Activated CD8-positive, alpha-beta T cell treated with anti-CD3 and anti-CD28 coated beads, Interleukin-2, amount 10 ng/mL, durations not matched to agents 7 days and 5 days (primary cell): ENCODE data around the gene ASS1. TPM values are rescaled to one million over a fixed set of nuclear protein-coding genes. Genes with fewer than 3 reads are reported as not detected.

Experiments
- ATAC-seq: fragments of 150-1000 bp; cut with Tn5 transposase; one replicate; pipeline ENCODE4 v1.10.0; 2021; ENCODE audit warnings: moderate library complexity
- CTCF ChIA-PET: fragments of 350-600 bp; sonication (Branson Sonifier 250); formaldehyde crosslinking; loops from one replicate; lab custom pipeline; 2021; ENCODE audit warnings: antibody characterized with exemption; lab: Charles Lee
- POLR2A ChIA-PET: fragments of 350-600 bp; sonication (Branson Sonifier 250); formaldehyde crosslinking; loops from one replicate; lab custom pipeline; 2021; ENCODE audit warnings: antibody characterized with exemption; lab: Charles Lee
- DNase-seq: peaks from one replicate; pipeline ENCODE4 v3.0.0-alpha.2; 2020
- H3K27ac Mint-ChIP-seq: one replicate; pipeline ENCODE4 v1.8.0; 2021; ENCODE audit warnings: mild to moderate bottlenecking, mixed read lengths
- H3K27me3 Mint-ChIP-seq: one replicate; pipeline ENCODE4 v1.8.0; 2021; ENCODE audit warnings: low read depth, mixed read lengths
- H3K36me3 Mint-ChIP-seq: one replicate; pipeline ENCODE4 v1.8.0; 2021; ENCODE audit warnings: low read depth, mixed read lengths
- H3K4me1 Mint-ChIP-seq: one replicate; pipeline ENCODE4 v1.8.0; 2021; ENCODE audit warnings: low read depth, mixed read lengths
- H3K4me3 Mint-ChIP-seq: one replicate; pipeline ENCODE4 v1.8.0; 2021; ENCODE audit warnings: mild to moderate bottlenecking, mixed read lengths
- H3K9me3 Mint-ChIP-seq: one replicate; pipeline ENCODE4 v1.8.0; 2022; ENCODE audit warnings: mixed read lengths; ENCODE audit not compliant: insufficient read depth
- total RNA-seq, 2 experiments: library from RNA; stranded (reverse); gene quantifications; one replicate each; pipeline ENCODE4 v1.2.3, GENCODE V29; 2021

The ASS1 gene
- total RNA-seq, 2 experiments from 2014 or later = 1.8 to 3.1 TPM

- ChIA-PET POLR2A (no interaction called here), CTCF (no interaction called here)
- Mint-ChIP-seq H3K4me3 (no peak overlapping the region), H3K4me1 (no peaks in the 10 kb centered on the region), H3K27ac (no peak overlapping the region), H3K9me3 (no peaks in the 10 kb centered on the region), H3K27me3 (no peaks in the 10 kb centered on the region), H3K36me3 (no peaks in the 10 kb centered on the region)
- DNase-seq = no peak
- ATAC-seq = no peak
These were observed 77.6 kb downstream of the ASS1 start for GRCh38 chr9:130522233-130522808.

GRCh38 chr9:130523921-130524320 lies 79.2 kb downstream of the ASS1 start:
- POLR2A ChIA-PET = no interaction called here
- ATAC-seq = no peak
- no peaks in the 10 kb centered on the region for H3K27me3 Mint-ChIP-seq

GRCh38 chr9:130526193-130526853 lies 81.6 kb downstream of the ASS1 start:
- Mint-ChIP-seq H3K4me1 (no peaks in the 10 kb centered on the region), H3K4me3 (no peak overlapping the region), H3K27ac (no peak overlapping the region), H3K9me3 (no peaks in the 10 kb centered on the region), H3K27me3 (peaks cover 3% of the 10 kb centered on the region), H3K36me3 (no peaks in the 10 kb centered on the region)
- POLR2A ChIA-PET = no interaction called here
- DNase-seq = no peak
- CTCF ChIA-PET = no interaction called here
- no peak for ATAC-seq

More at GRCh38 chr9:130523921-130524320, 79.2 kb downstream of the ASS1 start:
- H3K36me3 Mint-ChIP-seq = no peaks in the 10 kb centered on the region
- no peak overlapping the region for H3K4me3 Mint-ChIP-seq
- CTCF ChIA-PET = no interaction called here
- no peak for DNase-seq
- no peaks in the 10 kb centered on the region for H3K9me3 Mint-ChIP-seq
- H3K27ac Mint-ChIP-seq = no peak overlapping the region
- no peaks in the 10 kb centered on the region for H3K4me1 Mint-ChIP-seq

- no peak overlapping the region for H3K4me3 Mint-ChIP-seq
- H3K9me3 Mint-ChIP-seq = no peaks in the 10 kb centered on the region
- POLR2A ChIA-PET = no interaction called here
- DNase-seq (no peak), ATAC-seq (no peak)
- CTCF ChIA-PET = no interaction called here
- H3K27ac Mint-ChIP-seq = no peak overlapping the region
- H3K36me3 Mint-ChIP-seq = no peaks in the 10 kb centered on the region
- H3K27me3 Mint-ChIP-seq = peaks cover 3% of the 10 kb centered on the region
- no peaks in the 10 kb centered on the region for H3K4me1 Mint-ChIP-seq
These were observed 82.3 kb downstream of the ASS1 start for GRCh38 chr9:130526854-130527650.

- CTCF ChIA-PET = no interaction called here
- H3K4me3 Mint-ChIP-seq = no peak overlapping the region
- ATAC-seq = no peak
- H3K36me3 Mint-ChIP-seq = no peaks in the 10 kb centered on the region
- POLR2A ChIA-PET = no interaction called here
- H3K9me3 Mint-ChIP-seq = no peaks in the 10 kb centered on the region
- H3K27me3 Mint-ChIP-seq = peaks cover 3% of the 10 kb centered on the region
- DNase-seq = no peak
- no peaks in the 10 kb centered on the region for H3K4me1 Mint-ChIP-seq
- no peak overlapping the region for H3K27ac Mint-ChIP-seq
These were observed 83.0 kb downstream of the ASS1 start for GRCh38 chr9:130527651-130528310.

- Mint-ChIP-seq H3K4me1 (no peaks in the 10 kb centered on the region), H3K27ac (no peak overlapping the region), H3K36me3 (no peaks in the 10 kb centered on the region), H3K4me3 (no peak overlapping the region), H3K9me3 (no peaks in the 10 kb centered on the region), H3K27me3 (peaks cover 3% of the 10 kb centered on the region)
- ChIA-PET CTCF (no interaction called here), POLR2A (no interaction called here)
- DNase-seq (no peak), ATAC-seq (no peak)
These were observed 83.9 kb downstream of the ASS1 start for GRCh38 chr9:130528674-130529073.

- Mint-ChIP-seq H3K27ac (no peak overlapping the region), H3K36me3 (no peaks in the 10 kb centered on the region), H3K4me1 (no peaks in the 10 kb centered on the region), H3K9me3 (no peaks in the 10 kb centered on the region), H3K4me3 (no peak overlapping the region), H3K27me3 (peaks cover 17% of the 10 kb centered on the region)
- ATAC-seq (no peak), DNase-seq (no peak)
- CTCF ChIA-PET = interaction anchor here (1.3 kb wide), 1 partner anchor 149 kb away, joined by 3 read pairs; no protein-coding TSS in a partner anchor
- POLR2A ChIA-PET = interaction anchor here (0.6 kb wide), 1 partner anchor 114 kb away, joined by 3 read pairs; no protein-coding TSS in a partner anchor
These were observed 86.2 kb downstream of the ASS1 start for GRCh38 chr9:130530938-130531337.

GRCh38 chr9:130531670-130532069 lies 86.9 kb downstream of the ASS1 start:
- ChIA-PET POLR2A (no interaction called here), CTCF (interaction anchor here (1.3 kb wide), 1 partner anchor 148 kb away, joined by 3 read pairs; no protein-coding TSS in a partner anchor)
- no peak overlapping the region for H3K4me3 Mint-ChIP-seq
- no peaks in the 10 kb centered on the region for H3K36me3 Mint-ChIP-seq
- H3K4me1 Mint-ChIP-seq = peaks cover under 1% of the 10 kb centered on the region
- peaks cover 20% of the 10 kb centered on the region for H3K27me3 Mint-ChIP-seq
- ATAC-seq = no peak
- DNase-seq = no peak
- H3K9me3 Mint-ChIP-seq = no peaks in the 10 kb centered on the region
- no peak overlapping the region for H3K27ac Mint-ChIP-seq

- Mint-ChIP-seq H3K27me3 (peaks cover 29% of the 10 kb centered on the region), H3K9me3 (no peaks in the 10 kb centered on the region), H3K27ac (no peak overlapping the region), H3K4me1 (peaks cover 4% of the 10 kb centered on the region), H3K36me3 (no peaks in the 10 kb centered on the region), H3K4me3 (no peak overlapping the region)
- no peak for ATAC-seq
- DNase-seq = no peak
- CTCF ChIA-PET = no interaction called here
- POLR2A ChIA-PET = interaction anchor here (0.6 kb wide), 1 partner anchor 614 kb away, joined by 4 read pairs; no protein-coding TSS in a partner anchor
These were observed 87.8 kb downstream of the ASS1 start for GRCh38 chr9:130532426-130533080.

- DNase-seq = no peak
- Mint-ChIP-seq H3K4me3 (no peak overlapping the region), H3K27me3 (peaks cover 54% of the 10 kb centered on the region), H3K36me3 (no peaks in the 10 kb centered on the region), H3K27ac (no peak overlapping the region), H3K9me3 (no peaks in the 10 kb centered on the region), H3K4me1 (peaks cover 6% of the 10 kb centered on the region)
- ChIA-PET POLR2A (no interaction called here), CTCF (no interaction called here)
- ATAC-seq = no peak
These were observed 91.2 kb downstream of the ASS1 start for GRCh38 chr9:130535818-130536521.

- peaks cover 54% of the 10 kb centered on the region for H3K27me3 Mint-ChIP-seq
- no peak for ATAC-seq
- CTCF ChIA-PET = no interaction called here
- H3K27ac Mint-ChIP-seq = no peak overlapping the region
- no peak for DNase-seq
- peaks cover 6% of the 10 kb centered on the region for H3K4me1 Mint-ChIP-seq
- POLR2A ChIA-PET = no interaction called here
- no peak overlapping the region for H3K4me3 Mint-ChIP-seq
- no peaks in the 10 kb centered on the region for H3K9me3 Mint-ChIP-seq
- no peaks in the 10 kb centered on the region for H3K36me3 Mint-ChIP-seq
These were observed 91.9 kb downstream of the ASS1 start for GRCh38 chr9:130536701-130537107.
